ENCODE measurements around the gene NBAS.
"Not testable (repeated sequence)": the region's sequence is repeated elsewhere in the genome, so short reads cannot be mapped to it uniquely, and the experiment has no call there.

GRCh38 chr2:15210542-15210941, 350.6 kb downstream of the NBAS start:
- TF ChIP-seq CTCF (conservative IDR thresholded peaks at IDR 0.05 in 1 of 2, IDR thresholded peaks at IDR 0.05 in 1 of 2; ENCODE audit: low read depth in 1 of 2, low read length in 2 of 2); EZH2 (IDR thresholded peaks at IDR 0.05; ENCODE audit: low read length, missing control alignments): not testable (repeated sequence)
